GM19035 (cell line): ENCODE measurements around the gene ZSCAN30.

ENCODE experiments used
- ATAC-seq: cut with Tn5 transposase; IDR thresholded peaks from one replicate; pipeline ENCODE4 v1.9.1; 2021; ENCODE audit not compliant: unreplicated experiment

ZSCAN30 gene

DNA sequence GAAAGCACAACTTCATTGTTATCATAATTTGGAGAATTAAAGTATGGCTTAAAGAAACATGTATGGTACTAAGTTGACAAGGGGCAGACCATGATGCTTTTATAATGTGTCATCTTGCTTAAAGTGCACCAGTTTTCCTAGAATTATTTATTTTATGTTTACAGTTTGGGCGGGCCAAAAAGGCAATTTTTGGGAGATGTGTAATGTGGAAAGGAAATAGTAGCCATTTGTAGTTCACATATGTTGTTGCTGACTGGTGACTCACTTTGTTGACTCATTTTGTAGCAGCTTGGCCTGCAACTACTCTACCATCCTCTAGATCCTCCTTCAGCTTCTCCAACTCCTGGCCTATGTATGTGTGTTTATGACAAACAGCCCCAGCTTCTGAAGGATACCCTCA, 7.7 kb downstream of the ZSCAN30 start:
- ATAC-seq, result no peak

DNA sequence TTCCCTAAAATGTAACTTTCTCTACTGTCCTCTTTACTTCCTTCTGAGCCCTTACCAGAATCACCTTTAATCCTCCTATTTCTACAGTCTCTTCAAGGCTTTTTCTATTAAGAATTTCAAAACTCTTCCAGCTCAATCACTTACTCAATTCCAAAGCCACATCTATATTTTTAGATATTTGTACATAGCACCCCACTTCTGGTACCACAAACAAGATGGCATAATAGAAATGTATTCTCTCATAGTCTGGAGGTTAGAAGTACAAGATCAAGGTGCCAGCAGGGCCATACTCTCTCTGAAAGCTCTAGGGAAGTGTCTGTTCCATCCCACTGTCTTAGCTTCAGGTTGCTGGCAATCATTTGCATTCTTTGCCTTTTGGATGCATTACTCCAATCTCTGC, 11.1 kb downstream of the ZSCAN30 start:
- ATAC-seq, result no peak

DNA sequence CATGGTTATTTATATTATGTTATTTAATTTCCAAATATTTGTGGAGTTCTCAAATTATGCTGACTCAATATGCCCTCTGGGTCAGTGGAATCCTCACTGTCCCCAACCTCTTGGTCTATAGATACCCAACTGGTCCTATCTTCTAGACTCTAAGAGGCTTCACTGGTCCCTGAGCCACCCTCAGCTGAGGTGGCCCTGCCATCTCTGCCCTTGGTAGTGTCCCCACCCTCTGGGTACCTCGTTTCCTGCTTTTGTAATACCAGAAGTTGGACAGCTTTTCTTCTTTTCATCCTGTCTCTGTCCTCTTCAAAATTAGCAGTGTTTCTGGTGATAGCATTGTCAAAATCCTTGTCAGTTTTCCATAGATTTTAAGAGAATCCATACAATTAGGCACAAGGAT, 11.9 kb downstream of the ZSCAN30 start:
- ATAC-seq, result no peak

DNA sequence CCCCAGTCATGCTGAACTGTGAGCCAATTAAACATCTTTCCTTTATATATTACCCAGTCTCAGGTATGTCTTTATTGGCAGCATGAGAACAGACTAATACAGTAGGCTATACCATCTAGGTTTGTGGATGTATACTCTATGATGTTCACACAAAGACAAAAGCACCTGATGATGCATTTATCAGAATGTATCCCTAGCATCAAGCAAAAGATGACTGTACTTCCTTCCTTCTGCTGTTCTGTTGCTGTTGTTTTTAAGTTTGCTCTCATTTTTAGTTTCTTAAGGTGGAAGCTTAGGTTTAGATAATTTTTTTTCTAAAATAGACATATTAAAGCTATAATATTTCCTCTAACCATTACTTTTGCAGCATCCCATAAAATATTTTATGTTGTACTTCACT, 12.4 kb downstream of the ZSCAN30 start:
- ATAC-seq, result no peak

DNA sequence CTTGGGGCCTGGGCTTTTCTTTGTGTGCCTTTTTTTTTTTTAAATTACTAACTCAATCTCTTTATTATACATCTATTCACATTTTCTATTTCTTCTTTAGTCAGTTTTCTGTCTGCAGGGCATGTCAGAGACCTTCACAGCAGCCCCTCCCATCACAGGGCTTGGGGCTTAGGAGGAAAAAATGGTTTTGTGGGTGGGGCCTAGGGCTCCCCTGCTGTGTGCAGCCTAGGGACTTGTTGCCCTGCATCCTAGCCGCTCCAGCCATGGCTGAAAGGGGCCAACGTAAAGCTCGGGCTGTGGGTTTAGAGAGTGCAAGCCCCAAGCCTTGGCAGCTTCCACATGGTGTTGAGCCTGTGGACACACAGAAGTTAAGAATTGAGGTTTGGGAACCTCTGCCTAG, 13.8 kb downstream of the ZSCAN30 start:
- ATAC-seq, result no peak

DNA sequence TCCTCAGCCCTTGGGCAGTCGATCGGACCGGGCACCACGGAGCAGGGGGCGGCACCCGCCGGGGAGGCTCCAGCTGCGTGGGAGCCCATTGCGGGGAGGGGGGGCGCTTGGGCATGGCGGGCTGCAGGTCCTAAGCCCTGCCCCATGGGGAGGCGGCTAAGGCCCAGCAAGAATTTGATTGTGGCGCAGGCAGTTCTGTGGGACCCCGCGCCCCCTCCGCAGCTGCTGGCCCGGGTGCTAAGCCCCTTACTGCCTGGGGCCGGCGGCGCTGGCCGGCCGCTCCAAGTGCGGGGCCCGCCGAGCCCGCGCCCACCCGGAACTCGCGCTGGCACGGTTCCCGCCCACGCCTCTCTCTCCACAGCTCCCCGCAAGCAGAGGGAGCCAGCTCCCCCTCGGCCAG, 18.4 kb downstream of the ZSCAN30 start:
- no peak for ATAC-seq

DNA sequence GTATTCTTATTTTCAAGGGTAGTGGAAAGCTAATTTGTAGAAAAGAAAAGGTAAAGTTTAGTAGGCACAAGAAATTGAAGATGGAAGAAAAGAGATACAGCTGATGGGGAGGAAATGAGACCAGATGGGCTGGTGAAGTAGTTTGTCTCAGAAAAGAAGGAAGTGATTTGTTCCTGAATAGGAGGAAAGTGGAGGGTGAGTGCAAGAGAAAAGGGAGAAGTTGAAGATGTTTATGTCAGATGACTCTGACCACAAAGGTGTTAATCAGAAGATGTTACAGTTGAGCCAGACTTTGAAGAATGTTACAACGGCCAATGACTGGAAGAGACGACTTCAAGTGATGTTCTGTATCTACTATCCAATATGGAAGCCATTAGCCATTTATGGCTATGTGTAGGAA, 21.2 kb downstream of the ZSCAN30 start:
- ATAC-seq, result no peak

DNA sequence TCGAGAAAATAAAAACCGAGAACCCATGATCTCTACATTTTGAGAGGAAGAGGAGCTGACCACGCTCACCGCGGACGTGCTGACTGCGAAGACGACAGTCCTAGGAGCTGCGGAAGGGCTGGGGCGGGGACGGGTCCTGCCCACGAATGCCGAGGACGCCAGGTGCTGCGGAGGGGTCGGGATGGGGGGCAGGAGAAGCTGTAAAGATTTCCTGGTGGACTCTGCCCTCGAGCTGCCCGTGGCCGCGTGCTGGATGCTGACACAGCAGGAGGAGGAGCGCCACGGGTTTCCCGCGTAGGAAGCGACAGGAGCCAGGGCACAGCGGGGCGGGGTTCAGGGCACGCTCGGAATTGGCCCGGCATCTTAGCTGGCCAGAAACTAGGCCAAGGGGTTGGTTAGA, 22.2 kb downstream of the ZSCAN30 start:
- no peak for ATAC-seq

DNA sequence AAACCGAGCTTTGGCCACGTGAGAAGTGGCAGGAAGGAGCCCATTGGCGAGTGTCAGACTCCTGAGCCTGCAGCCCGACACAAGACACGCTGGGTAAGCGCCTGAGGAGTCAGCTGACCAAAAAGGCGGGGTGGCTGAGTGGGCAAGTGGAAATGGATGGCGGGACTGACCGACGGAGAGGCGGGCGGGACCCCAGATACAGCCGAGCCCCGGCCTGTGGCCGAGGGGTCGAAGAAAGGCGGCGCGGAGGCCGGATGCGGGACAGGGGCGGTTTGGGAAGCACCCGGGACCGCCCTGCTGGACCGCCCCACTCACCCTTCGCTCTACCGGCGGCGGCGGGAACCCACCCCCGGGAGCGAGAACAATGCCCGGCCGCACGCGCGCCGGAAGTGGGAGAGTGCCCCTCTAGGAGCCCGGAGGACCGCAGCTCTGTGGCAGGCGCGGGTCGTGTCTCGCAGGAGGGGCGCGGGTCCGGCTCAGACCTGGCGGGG, 22.8 kb downstream of the ZSCAN30 start:
- peak; percentile 72 for ATAC-seq

DNA sequence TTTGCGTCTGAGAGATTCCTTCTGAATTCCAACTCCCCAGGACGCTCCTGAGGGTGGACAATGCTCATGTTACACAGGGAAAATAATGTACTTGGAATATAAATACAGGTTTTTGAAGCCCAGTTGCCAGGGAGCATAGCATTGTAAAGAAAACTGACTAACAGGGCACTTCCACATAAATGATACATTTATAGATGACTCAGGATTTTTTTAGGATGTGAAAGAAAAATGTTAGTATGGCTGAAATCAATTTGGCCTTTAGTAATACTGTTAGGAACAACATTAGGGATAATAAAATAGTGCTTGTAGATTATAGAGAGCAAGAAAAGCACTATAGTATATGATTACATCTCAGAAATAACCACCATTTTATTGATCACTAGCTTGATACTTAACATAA, 25.6 kb downstream of the ZSCAN30 start:
- ATAC-seq, result no peak

DNA sequence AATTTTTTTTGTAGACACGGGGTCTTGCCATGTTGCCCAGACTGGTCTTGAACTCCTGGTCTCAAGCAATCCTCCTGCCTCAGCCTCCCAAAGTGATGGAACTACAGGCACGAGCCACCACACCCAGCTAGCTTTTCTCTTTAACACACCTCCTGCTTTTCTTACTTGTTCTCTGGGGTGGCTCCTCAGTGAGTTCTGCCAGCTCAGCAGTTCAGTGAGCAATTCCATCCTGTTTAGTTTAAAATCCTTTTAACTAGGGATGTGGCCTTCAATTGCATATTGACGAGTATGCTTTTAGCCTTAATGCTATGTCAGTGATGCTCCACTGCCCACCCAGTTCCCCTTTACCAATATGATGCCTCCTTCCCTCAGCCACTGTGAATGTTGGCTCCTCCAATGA, 33.1 kb downstream of the ZSCAN30 start:
- no peak for ATAC-seq

DNA sequence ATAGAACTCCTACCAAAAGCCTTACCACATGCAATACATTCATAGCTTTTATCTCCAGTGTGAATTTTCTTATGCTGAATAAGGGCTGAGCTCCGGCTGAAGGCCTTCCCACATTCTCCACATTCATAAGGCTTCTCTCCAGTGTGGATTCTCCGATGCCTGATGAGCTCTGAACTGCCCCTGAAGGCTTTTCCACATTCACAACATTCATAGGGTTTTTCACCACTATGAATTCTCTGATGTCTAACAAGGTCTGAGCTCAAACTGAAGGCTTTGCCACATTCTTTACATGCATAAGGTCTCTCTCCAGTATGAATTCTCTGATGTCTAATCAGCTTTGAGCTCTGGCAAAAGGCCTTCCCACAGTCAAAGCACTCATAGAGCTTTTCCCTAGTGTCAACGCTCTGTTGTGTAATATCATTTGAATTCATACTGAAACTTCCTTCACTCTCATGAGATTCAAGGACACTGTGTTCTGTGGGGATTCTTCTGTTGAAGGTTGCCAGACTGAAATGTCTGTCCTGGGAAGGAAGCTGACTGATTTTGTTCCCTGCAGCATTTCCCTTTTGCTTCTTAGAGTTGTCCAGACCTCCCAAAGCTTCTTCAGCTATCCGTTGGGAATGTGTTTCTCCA, 36.3 kb downstream of the ZSCAN30 start:
- ATAC-seq, result no peak

DNA sequence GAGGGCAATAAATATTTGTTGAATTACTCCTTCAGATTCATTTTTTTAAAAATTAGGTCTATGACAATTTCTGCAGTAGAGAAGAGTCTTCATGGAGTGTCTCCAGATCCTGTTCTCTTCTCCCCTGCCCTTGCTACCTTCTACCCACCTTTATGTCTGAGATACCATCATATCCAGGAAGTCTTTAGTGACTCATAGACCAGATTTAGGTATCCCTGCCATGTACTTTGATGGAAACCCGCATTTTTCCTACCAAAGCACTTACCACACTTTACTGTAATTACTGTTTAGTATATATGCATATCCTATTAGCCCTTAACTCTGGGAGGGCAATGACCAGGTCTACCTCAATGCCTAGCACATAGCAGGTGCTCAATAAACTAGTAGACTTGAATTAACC, 37.6 kb downstream of the ZSCAN30 start:
- no peak for ATAC-seq

DNA sequence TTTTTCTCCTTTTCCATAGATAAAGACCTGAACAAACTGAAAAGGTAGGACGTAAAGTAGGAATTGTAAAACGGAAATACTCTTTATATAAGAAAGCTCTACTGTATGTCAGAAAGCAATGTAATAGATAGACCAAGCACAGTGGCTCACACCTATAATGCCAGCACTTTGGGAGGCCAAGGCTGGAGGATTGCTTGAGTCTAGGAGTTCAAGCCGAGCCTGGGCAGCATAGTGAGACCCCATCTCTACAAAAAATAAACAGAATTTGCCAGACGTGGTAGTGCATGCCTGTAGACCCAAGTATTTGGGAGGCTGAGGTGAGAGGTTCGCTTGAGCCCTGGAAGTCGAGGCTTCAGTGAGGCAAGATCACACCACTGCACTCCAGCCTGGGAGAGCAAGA, 41.6 kb downstream of the ZSCAN30 start:
- ATAC-seq, result no peak

DNA sequence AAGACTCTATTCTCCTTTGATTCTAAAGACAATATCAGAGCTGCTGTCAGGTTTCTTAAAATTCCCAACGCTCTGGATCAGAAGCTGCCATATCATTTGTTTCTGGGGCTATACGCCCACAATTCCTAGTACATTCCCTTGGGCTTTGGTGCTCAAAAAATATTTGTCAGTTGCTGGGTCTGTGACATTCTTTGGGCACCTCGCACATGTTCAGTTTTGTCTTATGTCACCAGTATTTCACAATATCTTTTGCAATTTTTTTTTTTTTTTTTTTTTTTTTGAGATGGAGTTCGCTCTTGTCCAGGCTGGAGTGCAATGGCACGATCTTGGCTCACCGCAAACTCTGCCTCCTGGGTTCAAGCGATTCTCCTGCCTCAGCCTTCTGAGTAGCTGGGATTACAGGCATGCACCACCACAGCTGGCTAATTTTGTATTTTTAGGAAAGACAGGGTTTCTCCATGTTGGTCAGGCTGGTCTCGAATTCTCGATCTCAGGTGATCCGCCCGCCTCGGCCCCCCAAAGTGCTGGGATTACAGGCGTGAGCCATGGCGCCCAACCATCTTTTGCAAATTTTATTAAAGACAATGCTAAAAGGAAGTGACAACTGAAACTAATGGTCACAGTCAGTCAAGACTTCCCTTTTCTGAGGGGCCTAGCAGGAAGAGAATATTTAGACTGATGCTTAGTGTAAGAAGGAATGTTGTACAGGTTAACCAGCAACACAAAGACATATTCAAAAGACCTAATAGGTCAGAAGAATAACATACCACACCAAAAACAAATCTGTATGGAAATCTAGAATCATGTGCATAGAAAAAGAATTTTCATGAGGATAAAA, 42.4 kb downstream of the ZSCAN30 start:
- no peak for ATAC-seq

DNA sequence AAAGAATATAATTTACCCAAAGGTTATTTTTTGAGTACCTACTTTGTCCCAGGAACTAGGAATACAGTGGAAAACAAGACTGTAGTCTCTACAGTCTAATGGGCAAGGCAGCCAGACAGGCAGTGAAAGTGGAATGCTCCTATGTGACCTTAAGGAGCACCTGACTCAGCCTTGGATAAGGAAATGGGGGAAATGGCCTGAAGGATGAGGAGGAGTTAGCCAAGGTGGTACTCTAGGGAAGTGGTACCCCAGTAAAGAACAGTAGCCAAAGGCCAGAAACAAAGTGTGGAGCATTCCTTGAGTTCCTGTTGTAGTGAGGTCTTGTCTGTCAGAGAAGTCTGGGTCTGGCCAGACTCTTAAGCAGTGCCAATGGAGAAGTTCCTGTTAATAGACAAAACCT, 43.2 kb downstream of the ZSCAN30 start:
- ATAC-seq, result no peak

DNA sequence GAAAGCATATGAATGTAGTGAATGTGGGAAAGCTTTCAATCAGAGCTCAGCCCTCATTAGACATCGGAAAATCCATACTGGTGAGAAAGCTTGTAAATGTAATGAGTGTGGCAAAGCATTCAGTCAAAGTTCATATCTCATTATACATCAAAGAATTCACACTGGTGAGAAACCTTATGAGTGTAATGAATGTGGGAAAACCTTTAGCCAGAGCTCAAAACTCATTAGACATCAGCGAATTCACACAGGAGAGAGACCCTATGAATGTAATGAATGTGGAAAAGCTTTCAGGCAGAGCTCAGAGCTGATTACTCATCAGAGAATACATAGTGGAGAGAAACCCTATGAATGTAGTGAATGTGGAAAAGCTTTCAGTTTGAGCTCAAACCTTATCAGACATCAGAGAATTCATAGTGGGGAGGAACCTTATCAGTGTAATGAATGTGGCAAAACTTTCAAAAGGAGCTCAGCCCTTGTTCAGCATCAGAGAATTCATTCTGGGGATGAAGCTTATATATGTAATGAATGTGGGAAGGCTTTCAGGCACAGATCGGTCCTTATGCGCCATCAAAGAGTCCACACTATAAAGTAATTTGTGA, 44.2 kb downstream of the ZSCAN30 start:
- ATAC-seq, result no peak

DNA sequence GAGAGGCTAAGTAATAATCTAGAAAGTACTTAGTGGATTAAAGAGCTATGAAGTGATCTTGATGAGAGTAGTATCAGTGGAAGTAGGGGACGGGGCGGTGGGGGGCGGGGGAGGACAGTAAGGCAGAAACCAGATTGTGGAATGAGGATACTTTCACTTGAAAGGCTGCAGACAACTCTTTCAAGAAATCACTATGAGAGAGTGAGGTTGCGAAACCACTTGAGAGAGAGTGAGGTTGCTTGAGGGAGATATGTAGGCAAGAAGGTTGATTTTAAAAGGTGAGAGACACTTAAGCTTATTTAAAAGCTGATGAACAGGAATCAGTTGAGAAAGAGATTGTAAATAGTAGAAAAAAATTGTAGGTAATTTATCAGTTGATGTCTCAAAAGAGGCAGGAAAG, 45.4 kb downstream of the ZSCAN30 start:
- ATAC-seq, result no peak

DNA sequence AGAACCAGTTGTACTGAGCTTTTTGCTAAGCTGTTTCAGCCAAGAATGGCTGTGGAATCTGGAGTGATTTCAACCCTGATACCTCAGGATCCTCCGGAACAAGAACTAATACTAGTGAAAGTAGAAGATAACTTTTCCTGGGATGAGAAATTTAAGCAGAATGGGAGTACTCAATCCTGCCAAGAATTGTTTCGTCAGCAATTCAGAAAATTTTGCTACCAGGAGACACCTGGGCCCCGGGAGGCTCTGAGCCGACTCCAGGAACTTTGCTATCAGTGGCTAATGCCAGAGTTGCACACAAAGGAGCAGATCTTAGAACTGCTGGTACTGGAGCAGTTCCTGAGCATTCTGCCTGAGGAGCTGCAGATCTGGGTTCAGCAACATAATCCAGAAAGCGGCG, 47.6 kb downstream of the ZSCAN30 start:
- no peak for ATAC-seq

DNA sequence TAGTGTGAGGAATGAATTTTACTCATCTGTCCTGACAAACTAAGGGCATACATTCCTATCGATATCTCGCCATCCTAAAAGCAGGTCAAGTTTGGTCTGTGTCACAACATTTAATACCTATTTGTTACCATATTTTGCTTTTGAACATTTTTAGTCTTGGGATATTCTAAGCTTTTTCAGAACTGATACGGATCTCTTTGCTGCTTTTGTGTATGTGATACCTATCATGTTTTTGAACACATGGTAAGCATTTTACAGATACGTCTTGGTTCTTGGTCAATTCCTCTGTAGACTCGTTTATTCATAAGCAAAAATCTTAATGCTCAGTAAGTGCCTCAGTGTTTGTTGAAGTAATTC, 48.6 kb downstream of the ZSCAN30 start:
- ATAC-seq, result peak; percentile 1

DNA sequence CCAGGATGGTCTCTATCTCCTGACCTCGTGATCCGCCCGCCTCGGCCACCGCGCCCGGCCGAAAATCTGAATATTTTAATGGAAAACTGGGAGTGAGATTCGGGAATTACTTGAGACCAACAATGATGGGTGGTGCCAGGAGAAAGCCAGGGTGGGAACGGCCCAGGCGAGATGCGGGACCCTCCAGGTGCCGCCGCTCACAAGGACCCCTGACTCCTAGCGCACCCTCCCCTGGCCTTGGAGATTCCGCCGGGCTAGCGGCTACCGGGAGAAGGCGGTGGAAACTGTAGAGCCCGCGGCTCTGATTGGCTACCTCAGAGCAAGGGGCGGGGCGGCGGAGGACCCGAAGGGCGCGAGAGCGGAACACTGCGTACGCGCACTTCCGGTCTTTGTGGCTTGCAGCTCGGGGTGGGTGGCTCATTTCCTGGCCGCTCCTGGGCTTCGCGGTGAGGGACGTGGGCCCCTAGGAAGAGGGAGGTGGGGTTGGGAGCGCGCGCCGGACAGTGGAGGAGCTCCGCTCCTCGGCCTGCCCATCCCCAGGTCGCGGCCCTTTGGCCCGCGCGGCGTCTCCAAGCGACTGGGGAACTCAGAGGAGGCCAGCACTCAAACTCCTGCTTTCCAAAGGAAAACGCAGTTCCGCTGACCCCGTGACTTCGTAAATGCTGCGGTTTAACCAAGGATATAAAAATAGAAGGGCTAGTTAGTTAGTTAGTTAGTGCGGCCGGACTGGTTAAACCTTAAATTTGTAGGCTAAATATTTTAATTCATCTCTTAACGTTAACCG, 49.2 kb downstream of the ZSCAN30 start, which contains the start of gene ZNF397:
Gene ZNF397, plus strand, starts transcription at position 371 of the 784 bp plus-strand sequence. CDS start 1,437 bp downstream, outside the sequence.
- ATAC-seq, result peak; percentile 99
